ENCODE results near the gene ELOB.

ELOB gene

DNA sequence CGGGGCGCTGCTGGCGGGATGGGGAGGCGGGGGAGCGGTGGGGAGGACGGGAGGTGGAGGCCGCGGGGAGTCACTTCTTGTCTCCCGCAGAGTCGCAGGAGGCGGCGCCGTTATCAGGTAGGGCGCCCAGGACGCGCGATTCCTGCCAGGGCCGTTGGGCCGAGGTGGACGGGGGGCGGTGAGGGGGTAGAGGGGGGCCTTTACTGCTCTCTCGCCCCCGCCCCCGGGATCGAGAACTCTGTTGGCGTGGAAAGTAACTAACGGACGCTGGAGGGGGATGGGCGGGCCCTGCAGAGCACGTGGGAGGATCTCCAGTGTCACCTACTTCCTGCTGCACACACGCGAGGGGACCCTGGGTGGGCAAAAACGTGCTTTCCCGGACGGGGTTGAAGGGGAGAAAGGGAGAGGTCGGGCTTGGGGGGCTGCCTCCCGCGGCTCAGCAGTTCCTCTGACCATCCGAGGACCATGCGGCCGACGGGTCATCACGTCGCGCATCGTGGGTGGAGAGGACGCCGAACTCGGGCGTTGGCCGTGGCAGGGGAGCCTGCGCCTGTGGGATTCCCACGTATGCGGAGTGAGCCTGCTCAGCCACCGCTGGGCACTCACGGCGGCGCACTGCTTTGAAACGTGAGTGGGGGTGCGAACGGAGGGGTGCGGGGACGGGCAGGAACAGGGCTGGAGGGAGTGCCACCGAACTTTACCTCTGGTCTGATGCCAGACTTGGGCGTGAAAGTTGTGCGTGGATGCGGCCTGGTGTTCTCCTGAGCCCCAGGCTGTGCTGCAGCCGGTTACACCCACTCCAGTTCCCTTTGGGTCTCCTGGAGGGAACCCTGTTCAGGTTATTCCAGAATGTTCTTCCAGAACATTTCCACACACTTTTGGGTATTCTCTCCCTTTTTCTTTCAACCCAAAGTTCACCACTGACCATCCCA is 40.5 kb upstream of the ELOB start:
- no peak for DNase-seq (ENCODE audit: low read depth)
- H3K4me3 ChIP-seq (ENCODE audit: low read depth, low read length), result no peak overlapping the region
- TF ChIP-seq, protein P1, sequence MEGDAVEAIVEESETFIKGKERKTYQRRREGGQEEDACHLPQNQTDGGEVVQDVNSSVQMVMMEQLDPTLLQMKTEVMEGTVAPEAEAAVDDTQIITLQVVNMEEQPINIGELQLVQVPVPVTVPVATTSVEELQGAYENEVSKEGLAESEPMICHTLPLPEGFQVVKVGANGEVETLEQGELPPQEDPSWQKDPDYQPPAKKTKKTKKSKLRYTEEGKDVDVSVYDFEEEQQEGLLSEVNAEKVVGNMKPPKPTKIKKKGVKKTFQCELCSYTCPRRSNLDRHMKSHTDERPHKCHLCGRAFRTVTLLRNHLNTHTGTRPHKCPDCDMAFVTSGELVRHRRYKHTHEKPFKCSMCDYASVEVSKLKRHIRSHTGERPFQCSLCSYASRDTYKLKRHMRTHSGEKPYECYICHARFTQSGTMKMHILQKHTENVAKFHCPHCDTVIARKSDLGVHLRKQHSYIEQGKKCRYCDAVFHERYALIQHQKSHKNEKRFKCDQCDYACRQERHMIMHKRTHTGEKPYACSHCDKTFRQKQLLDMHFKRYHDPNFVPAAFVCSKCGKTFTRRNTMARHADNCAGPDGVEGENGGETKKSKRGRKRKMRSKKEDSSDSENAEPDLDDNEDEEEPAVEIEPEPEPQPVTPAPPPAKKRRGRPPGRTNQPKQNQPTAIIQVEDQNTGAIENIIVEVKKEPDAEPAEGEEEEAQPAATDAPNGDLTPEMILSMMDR (IDR thresholded peaks at IDR 0.05; ENCODE audit: control insufficient read depth, extremely low read depth, insufficient read depth), result no peak

DNA sequence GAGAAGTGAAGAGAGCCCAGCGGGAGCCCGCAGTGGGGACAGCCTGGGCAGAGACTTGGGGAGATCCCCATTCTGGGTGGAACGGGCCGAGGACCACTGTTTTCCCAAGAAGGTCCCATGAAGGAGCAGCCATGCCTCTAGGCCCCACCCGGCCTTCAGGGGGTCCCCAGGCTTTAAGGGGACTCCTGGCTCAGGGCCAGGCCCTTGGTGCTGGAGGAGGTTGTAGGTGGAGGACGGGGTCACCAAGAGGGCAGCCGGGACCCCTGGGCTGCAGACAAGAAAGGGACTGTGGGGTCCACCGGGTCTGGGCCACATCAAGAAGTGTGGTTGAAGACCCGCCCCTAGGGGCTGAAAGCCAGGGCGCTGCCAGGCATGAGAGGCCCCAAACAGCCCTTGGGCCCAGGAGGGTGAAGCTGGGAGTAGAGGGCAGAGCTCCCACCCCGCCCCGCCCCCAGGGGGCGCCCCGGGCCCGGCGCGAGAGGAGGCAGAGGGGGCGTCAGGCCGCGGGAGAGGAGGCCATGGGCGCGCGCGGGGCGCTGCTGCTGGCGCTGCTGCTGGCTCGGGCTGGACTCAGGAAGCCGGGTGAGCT is 39.8 kb upstream of the ELOB start, which contains the start of gene PRSS21:
PRSS21 (plus strand) TSS at position 487 of the 589 bp plus-strand sequence; CDS start at position 519, 32 bp downstream.
- DNase-seq (ENCODE audit: low read depth), result no peak
- H3K4me3 ChIP-seq (ENCODE audit: low read depth, low read length), result no peak within 1 kb of the TSS
- TF ChIP-seq, protein P1 (IDR thresholded peaks at IDR 0.05; ENCODE audit: control insufficient read depth, extremely low read depth, insufficient read depth), result no peak

DNA sequence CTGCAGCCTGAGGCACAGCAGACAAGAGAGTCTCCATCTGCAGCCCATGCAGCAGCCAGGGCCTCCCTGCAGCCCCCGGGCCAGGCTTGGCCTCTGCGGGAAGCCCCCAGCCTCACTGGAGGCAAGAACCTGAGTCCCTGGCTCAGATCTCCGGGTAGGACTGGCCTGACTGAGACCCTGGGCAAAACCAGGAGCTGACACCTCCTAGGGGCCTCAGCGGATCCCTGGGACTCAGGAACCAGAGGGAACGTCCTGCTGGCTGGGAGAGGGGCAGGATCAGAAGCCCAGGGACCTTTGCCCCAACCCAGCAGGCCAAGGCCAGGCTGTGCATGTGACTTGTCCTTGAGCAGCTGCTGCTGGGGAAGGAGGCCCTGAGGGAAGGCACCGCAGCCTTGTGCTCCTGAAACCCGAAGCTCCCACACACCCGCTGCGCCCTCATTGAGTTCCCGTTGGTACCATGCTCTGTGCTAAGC is 38.3 kb upstream of the ELOB start:
- TF ChIP-seq, protein P1 (IDR thresholded peaks at IDR 0.05; ENCODE audit: control insufficient read depth, extremely low read depth, insufficient read depth), result no peak
- DNase-seq (ENCODE audit: low read depth), result no peak
- no peak overlapping the region for H3K4me3 ChIP-seq (ENCODE audit: low read depth, low read length)

DNA sequence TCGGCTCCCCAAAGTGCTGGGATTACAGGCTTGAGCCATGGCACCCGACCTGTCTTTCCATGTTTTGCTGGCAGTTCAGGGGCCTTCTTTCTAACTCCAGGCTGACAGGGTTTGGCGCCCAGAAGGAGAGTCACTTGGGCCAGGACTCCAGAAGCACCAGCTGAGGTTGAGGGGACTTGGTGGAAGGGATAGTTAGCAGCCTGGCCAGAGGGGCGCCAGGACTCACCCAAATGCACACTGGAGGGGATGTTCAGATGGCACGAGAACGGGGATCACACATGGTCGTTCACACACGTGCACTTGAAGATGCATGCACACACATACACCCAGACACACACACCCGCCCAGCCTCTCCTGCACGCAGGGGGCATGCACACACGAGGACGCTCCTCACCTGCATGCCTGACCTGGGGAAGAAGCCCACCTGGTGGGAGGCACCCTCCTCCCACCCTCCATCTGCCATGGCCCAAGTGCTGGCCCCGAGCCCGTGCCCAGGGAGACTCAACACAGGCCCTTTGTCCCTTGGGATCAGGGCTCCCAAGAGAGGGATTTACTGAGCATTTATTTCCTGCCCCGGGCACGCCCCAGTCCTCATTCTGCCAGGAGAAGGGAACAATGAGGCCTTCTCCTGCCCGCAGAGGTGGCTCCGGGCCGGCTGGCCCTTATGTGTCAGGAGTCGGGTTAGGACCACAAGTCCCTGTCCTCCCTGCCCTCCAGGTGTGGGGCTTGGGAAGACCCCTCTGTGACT is 37.6 kb upstream of the ELOB start:
- no peak overlapping the region for H3K4me3 ChIP-seq (ENCODE audit: low read depth, low read length)
- DNase-seq (ENCODE audit: low read depth), result no peak
- TF ChIP-seq, protein P1 (IDR thresholded peaks at IDR 0.05; ENCODE audit: control insufficient read depth, extremely low read depth, insufficient read depth), result no peak

DNA sequence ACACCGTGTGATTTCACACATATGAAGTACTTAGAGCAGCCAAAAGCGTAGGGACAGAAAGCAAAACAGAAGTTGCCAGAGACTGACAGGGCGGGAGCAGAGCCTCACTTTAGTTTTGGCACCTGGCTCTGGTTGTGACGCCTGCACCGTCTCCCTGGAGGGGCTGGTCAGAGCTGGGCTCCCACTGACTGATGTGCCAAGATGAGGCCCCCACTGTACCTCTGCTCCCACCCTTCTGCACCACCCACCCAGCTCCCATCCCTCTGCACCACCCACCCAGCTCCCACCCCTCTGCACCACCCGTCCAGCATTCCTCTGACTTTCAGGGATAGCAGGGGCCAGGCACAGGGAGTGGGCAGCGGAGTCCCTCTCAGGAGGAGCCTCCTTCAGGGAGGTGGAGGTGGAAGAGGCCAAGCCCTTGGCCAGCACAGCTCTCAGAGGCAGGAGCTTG is 36.7 kb upstream of the ELOB start:
- TF ChIP-seq, protein P1 (IDR thresholded peaks at IDR 0.05; ENCODE audit: control insufficient read depth, extremely low read depth, insufficient read depth), result no peak
- no peak overlapping the region for H3K4me3 ChIP-seq (ENCODE audit: low read depth, low read length)
- no peak for DNase-seq (ENCODE audit: low read depth)

DNA sequence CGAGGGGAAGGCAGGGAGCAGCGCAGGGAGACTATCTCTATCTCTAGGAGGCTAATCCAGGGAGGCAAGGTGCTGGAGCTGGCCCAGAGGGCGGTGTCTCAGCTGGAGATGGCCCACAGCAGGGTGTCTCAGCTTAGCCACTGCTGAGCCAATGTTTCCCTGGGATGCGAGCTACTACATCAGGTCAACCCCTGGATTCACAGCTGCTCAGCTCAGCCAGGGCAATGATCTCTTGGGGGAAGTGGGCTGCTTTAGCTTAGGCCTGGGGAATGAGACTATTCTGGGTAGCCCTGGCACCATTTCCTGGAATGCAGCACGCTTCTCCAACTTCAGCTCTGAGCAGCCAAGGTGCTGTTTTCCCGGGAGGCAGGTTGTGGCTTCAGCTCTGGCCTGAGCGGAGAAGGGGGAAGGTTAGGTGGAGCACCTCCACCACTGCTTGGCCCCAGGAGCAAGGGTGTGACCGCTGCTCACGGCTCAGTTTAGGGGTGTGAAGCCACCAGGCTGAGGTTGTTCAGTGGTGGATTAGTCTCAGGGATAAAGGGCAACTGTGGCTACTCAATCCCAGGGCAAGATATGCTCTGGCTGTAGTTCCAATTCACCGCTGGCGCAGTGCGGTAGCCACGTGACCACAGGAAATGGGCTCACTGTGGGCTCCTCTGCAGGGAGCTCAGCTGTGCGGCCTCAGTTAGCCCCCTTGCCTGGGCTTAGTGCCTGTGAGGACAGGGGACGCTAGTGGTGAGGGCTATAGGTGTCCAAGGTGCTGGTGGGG is 34.8 kb upstream of the ELOB start:
- H3K4me3 ChIP-seq (ENCODE audit: low read depth, low read length), result no peak overlapping the region
- DNase-seq (ENCODE audit: low read depth), result no peak
- TF ChIP-seq, protein P1 (IDR thresholded peaks at IDR 0.05; ENCODE audit: control insufficient read depth, extremely low read depth, insufficient read depth), result no peak

Data from LNCaP clone FGC (cell line).